Stimulated activated CD4-positive, alpha-beta T cell treated with anti-CD3 and anti-CD28 coated beads, Interleukin-4, amount 100 ng/mL, for 24 hours (primary cell): ENCODE measurements around the gene RASGEF1C.
"Not testable (repeated sequence)": the region's sequence is repeated elsewhere in the genome, so short reads cannot be mapped to it uniquely, and the experiment has no call there.

Experiments used
- DNase-seq: peaks from one replicate; pipeline ENCODE4 v3.0.0-alpha.2; 2020

RASGEF1C gene

DNA sequence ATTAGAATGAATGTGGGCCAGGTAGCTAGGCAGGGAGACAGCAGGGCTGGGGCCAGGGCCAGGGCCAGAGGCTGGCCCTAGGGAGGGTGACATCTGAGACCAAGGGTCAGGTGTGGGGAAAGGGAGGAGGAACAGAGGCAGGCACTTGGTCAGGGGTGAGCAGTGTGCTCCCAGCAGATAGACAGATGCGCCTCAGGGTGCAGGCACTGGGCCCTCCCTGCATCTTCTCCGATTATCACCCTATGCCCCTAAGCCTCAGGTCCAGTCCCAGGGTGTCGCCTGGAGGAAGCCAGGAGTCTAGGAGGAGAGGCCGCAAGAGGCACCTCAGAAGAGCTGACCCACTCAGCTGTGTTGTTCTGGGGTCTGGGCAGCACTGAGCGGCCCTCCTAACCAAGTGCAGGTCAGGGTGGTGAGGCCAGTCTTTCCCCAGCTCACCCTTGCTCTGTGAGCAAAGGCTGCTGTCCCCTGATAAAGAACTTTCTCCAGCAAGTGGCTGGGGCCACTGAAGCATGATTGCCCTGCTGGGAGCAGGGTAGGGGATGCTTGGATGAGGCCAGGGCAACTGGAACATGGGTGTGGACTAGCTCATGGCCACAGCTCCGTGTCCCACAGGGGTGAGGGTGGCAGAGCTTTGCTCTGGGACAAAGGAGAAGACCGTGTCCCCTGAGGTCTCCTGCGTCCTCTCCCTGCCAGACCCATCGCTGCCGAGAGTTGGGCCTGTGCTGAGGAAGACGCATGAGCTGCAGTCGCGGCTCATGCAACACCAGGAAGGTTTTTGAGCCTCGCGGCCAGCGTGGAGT is 2.1 kb upstream of the RASGEF1C start:
- DNase-seq = no peak

DNA sequence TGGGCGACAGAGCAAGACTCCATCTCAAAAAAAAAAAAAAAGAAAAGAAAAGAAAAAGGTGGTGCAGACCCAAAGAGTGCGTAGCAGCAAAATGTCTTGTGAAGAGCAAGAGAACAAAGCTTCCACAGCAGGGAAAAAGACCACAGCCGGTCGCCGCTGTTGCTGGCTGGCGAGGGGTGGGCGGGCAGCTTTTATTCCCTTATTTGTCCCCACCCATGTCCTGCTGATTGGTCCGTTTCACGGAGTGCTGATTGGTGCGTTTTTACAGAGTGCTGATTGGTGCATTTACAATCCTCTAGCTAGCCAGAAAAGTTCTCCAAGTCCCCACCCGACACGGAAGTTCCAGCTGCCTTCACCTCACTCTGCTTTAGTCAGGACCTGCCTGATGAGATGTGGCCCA is 1.1 kb upstream of the RASGEF1C start:
- not testable (repeated sequence) for DNase-seq

DNA sequence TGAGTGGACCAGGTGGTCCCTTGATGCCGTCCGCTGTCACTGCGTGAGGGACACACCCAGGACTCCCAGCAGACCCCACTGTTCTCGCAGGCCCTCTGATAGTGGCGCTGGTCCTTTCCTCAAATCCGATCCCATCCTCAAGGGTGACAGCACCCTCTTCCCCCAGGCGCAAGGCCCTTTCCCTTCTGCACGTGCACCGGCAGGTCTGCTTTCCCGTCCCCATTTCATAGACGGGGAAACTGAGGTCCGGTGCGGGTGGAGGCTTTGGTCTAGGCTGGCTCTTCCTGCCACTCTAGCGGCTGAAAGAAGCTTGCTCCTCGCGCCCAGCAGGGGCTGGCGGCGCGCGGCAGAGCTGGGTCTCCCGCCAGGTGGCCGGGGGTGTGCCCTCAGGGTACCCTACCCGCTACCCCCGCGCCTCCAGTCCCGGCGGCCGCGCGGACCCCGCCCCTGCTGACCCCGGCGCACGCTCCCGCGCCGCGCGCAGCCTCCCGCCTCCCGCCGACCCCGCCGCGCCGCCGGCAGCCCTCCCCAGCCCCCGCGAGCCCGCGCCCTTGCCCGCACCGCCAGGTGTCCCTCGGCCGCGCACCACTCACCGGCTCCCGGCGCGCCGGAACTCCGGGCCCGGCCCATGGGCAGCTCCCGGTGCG is 453 bp downstream of the RASGEF1C start:
- DNase-seq = no peak

DNA sequence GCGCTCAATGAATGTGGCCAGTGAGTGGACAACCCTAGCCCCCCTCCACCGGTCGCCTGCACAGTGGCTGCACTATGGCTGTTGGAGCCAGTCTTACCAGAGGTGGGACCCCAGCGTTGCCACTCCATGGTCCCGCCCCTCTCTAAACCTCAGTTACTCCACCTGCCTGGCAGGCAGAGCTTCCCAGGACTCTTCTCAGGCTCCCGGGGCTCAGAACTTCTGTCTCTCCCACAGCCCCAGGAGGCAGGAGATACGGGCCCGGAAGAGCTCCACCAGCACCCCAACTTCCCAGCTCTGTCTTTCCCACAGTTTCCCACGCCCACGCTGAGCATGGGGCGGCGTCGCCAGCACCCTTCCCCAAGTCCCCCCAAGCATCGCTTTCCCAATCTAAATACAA is 975 bp downstream of the RASGEF1C start:
- no peak for DNase-seq

DNA sequence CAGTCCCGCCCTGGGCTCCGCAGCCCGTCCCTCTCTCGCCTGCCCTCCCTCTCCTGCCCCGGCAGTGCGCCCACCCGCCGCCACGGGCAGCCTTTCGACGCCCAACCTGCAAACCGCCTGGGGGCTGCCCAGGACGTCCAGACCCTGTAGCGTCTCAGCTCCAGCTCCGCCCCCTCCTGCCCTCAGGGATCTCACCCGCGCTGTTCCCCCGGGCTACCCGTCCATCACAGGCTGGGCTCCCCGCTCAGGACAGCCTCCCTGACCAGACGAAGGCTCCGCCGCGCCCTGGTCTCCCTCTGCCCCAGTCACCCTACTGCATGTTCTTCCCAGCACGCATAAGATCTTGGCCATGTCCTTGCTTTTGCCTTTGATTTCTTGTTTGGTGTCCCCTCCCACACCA is 1.4 kb downstream of the RASGEF1C start:
- DNase-seq = no peak

DNA sequence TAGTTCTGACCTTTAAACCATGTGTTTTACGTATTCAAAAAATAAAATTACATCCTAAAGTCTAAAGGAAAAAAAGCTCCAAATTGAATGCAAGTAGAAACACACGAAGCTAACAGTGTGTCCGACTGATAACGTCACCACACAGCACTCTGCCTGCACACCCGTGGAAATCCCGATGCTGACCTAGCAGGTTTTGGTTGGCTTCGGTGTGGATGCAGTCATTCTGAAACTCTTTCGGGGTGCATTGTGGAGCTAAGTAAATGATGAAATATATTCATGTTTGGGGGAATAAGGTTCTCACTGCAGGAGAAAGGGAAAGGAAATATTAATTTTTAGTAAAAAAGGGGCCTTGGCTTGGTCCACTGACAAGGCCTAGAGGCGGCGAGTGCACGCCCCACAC is 2.0 kb downstream of the RASGEF1C start:
- DNase-seq = no peak

DNA sequence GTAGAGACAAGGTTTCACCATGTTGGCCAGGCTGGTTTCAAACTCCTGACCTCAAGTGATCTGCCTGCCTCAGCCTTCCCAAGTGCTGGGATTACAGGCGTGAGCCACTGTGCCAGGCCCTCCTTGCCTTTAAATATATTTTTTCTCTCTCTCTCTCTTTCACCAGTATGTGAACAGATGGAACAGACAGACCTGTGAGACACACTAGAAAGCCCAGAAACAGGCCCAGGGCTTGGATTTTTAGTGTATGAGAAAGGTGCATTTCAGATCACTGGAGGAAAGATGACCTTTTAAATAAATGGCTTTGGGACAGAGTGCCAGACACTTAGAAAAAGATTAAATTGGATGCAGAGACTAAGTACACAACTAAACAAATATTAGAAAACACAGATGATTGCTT is 3.1 kb downstream of the RASGEF1C start:
- DNase-seq = no peak

DNA sequence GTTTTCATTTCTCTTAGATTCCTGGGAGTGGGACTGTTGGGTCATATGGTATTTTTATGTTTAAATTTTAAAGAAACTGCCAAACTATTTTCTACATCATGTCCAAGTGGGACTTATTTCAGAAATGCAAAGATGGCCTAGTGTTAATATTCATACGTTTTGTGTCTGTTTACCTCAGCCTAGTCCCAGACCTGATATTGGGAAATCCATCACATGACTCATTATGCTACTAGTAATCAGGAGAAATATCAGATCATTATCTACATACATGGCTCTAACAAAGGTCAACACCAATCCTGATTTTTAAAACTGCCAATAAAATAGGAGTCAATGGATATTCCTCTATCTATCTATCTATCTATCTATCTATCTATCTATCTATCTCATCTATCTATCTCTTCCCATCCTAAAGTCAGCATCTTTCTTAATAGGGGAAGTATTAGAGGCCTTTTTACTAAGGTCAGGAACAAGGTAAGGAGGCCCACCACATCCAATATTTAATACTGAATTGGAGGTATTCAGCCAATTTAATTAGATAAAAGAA is 4.7 kb downstream of the RASGEF1C start:
- no peak for DNase-seq

DNA sequence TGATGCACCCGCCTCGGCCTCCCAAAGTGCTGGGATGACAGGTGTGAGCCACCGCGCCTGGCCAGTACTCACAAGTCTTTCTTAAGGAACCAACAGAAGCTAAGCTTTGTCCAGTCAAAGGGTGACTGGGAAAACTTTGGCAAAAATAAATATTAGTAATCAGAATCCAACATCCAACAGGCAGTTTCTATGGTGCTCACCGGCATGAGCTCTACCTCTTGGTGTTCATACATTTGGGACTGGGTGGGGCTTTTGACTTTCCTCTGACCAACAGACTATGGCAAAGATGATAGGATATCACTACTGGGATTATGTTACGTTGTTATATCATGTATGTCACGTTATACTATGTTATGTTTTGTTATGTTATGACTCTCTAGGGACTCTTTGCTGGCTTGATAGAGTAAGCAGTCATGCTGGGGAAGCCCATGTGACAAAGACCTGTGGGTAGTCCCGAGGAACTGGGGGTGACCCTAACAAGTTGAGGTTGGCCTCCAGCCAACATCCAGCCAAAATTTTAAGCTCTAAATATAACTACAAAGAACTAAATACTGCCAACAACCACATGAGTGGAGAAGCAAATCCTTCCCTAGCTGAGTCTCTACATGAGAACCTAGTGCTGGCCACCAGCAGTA is 6.0 kb downstream of the RASGEF1C start:
- no peak for DNase-seq

DNA sequence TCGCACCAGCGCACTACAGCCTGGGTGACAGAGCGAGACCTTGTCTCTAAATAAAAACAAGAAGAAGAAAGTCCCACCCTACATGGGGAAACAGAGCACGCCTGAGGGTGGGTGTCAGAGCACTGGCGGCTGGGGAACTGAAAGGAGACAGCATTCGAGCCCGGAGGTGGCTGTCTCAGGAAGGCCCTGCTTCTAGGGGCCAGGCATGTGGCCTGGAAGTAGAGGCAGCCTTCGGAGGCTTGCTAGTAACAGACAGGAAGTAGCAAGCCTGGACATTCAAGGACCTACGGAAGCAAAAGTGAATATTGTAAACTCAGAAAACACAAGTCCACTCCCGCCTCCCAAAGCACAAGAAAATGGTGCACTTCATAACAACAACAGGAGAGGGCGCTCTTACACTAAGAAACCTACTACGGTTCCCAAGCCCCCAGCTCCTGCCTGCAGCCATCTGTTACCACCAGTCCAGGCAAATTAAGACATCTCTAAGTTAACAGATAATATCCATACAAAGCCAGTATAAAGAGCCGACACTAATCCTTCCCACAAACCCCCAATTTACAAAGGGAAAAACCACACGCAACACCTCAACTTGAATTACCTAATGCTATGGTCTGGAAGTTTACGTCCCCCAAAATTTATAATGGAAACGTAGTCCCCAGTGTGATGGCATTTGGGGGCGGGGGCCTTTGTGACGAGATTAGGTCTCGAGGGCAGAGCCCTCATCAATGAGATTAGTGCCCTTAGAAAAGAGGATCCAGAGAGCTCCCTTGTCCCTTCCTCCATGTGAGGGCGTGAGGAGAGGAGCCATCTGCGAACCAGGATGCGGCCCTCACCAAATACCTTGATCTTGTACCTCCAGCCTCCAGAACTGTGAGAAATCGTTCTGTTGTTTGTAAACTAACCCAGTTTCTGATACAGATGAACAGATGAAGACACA is 7.7 kb downstream of the RASGEF1C start:
- DNase-seq = no peak

DNA sequence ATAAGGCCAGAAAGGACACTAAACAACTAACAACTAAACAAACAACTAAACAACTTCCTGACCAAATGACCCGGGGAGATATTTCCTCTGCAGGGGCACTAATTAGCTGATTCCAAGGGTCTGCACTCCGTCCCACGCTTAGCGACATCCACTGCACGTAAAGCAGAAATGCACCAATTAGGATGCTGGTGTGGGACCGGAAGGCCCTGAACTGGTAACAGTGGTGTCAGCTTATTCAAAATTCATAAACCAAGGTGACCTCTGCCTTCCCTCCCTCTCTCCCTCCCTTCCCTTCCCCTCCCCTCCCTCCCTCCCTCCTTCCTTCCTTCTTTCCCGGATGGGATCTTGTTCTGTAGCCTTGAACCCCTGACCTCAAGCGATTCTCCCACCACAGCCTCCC is 9.6 kb downstream of the RASGEF1C start:
- no peak for DNase-seq

DNA sequence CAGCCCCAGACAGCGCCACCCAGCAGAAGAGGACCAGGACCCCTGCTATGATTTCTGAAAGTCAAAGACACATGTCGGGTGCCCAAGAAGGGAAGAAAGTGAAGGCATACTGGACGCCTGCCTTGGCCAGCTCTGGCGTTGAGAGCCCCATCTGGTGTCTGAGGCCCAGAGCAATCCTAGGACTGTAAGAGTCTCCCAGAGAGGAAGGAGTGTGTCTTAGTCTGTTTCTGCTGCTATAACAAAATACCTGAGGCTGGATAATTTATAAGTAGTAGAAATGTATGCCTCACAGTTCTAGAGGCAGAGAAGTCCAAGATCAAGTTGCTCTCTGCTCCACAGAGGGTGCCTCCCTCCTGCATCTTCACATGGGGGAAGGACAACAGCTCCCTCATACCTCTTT is 10.8 kb downstream of the RASGEF1C start:
- no peak for DNase-seq

DNA sequence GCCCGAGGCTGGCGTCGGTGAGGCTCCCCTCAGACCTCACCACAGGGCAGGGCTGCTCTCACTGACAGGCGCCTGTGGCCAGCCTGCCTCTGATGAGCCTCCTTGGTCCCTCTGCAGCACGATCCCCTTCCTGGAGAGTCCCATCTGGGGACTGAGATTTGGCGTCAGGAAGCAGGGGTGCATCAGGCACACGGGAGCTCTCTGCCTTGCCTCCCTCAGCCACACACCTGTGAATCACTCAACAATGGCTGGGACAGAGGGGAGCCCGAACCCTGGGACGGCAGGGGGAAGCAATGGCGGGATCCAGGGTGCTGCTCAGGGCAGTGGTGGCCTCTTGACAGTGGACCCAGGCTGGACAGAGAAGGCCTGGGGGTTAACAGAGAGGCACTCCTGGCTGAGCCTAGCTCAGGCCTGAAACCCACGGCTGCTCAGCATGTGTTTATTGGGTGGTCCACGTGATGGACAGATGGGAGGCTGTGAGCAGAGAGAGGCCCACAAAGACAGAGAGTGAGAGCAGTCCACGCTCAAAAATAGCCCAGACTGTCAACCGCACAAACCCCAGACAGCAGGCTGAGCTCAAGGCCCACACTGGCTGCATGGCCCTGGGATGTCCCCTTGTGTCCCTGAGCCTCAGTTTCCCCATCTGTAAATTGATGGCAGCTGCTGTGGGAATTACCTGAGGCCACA is 11.9 kb downstream of the RASGEF1C start:
- DNase-seq = no peak

DNA sequence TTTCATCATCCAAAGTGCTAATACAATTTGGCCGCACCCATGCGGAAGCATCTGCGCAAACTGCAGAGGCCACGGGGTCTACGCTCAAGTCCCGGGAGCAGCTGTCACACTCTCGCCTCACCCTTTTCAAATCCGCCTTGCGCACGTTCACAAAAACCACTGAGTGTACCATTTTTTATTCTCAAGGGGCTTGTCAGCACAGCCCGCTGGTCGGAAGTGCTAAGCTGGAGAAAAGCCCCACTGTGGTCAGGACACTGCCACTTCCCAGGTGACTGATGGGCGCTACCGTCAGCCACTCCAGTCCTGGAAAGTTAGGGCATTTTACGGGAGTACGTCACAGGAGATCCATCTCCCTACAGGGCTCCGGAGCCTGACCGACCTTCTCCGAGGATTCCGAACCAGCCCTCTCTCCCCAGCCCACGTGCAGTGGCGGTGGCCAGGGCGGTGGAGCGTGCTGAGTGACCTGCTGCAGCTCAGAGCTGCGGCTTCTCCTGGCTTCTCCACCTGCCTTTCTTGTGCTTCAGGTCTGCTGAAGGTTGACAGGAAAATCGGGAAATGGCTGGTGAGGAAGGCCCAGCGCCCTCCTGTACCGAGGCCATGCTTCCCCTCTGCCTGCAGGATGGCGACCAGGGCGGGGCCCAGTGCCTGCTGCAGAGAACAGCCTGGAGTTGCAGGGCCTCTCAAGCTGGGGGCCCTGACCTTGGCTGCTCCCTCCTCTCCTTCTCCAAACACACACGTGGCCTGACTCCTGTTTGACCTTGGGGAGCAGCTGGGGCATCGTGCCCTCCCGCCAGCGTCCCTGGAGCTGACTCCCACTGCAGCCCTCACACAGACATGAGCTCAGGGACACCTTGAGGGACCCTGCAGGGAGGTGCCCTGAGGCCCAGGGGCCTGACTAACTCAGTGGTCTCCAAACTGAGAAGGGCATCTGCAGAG is 14.3 kb downstream of the RASGEF1C start:
- no peak for DNase-seq

DNA sequence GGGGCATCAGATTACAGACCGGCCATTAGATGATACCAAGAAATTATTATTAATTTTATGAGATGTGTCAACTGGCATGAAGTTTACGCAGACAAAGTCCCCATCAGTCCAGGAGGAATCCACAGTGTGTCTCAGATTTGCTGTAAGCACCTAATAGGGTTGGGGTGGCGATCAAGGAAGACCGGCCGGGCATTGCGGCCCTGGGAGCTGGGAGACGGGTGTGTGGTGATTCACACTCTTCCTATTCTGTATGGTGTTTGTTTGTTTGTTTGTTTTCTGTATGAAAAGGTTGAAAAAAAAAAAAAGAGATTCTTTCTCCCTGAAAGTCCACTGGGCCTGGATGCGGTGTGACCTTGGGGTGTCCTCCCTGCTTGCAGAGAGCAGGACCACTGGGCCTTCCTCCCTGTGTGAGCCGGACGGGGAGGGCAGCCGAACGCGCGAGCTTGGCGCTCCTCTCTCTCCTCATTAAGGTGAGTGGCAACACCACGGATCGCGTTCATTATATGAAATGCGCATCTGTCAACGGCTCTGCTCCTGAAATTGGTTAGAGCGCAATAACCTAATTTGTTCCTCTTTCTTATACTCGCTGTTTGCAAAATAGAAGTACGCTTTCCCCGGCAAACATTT is 15.1 kb downstream of the RASGEF1C start:
- DNase-seq = no peak

DNA sequence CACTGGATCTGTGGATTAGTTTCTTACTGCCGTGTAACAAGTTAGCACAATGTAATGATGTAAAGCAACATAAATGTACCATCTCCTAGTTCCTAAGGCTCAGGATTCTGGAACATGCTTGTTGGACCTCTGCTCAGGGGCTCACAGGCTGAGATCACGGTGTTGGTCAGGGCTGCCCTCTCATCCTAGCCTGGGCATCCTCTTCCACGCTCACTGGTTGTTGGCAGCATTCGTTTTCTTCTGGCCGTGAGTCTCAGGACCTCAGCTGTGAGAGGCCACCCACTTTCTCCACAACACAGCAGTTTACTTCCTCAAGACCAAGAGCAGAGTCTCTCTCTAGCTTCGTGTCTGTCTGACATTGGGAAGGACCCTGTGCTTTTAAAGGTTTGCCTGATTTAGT is 17.3 kb downstream of the RASGEF1C start:
- no peak for DNase-seq

DNA sequence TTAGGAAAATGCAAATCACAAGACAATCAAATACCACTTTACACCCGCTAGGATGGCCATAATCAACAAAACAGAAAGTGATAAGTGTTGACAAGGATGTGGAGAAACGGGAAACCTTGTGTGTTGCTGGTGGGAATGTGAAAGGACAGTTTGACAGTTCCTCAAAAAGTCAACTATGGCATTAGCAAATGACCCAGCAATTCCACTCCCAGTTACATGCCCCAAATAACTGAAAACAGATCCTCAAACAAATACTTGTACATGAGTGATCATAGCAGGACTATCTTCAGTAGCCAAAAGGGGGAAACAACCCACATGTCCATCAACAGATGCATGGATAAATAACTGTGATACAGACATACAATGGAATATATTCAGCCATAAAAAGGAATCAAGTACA is 21.2 kb downstream of the RASGEF1C start:
- no peak for DNase-seq

DNA sequence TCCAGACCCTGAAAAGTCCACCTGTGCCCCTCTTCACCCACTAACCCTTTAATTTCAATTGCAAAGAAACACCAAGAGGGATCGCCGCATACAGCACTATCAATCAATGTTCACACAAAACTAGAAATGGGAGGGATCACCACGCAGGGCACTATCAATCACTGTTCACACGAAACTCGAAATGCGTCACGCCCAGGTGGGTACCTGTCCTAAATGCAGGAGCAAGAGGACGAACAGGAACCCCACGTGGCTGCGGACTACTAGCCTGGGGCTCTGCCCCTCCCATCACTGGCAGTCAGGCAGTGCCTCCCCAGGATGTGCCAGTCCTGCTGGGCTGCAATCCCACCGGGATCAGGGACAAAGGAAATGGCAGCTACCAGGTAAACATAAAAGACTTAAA is 28.2 kb downstream of the RASGEF1C start:
- no peak for DNase-seq

DNA sequence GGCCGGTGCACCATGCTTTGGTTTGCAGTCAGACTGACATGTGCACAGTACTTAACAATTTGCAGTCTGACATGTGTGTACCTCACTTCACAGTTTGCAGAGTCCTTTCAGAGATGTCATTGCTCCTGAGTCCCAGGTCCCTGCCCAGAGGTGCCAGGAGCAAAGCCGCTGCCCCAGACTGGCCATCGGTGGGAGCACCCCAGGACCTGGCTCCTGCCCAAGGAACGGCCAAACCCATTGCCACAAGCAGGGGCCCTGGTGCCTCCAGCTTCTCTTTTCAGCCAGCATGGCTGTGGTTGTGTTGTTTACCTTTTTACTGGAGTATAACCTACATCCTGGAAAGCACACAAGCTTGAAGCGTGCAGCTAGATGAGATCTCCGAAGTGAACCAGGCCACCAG is 28.6 kb downstream of the RASGEF1C start:
- DNase-seq = no peak
